ENCODE measurements around the gene POU5F1.

Gene POU5F1

DNA sequence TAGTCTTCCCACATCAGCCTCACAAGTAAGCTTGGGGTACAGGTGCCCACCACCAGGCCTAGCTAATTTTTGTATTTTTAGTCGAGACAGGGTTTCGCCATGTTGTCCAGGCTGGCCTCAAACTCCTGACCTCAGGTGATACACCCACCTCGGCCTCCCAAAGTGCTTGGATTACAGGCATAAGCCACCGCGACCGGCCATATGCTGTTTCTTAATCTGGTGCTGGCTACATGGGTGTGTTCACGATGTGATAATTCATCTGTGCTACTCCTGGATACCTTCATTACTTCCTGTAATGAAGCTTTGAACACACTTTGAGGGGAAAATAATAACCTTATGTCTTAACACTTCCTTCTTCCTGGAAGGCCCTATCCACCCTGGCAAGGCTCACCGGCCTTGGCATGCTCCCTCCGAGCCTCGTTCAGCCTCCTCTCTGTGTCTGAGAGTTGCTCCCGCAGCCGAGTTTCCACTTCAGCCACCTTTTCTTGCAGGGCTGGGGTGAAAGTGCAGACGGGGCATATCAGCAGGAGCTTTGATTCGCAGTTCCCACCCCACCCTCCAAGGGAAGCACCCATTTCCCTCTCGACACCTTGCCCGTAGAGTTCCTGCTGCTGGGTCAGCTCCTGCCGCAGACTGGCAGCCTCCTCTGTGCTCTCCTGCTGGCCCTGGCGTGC lies 26.0 kb downstream of the POU5F1 start:
- no peak overlapping the region for H3K27ac ChIP-seq (ENCODE audit: poor library complexity, severe bottlenecking)
- H3K27me3 ChIP-seq (ENCODE audit: insufficient read depth, poor library complexity, severe bottlenecking): no peaks in the 10 kb centered on the region
- ATAC-seq (ENCODE audit: low read depth) (no peak), DNase-seq (ENCODE audit: low spot score) (no peak)
- H3K9me3 ChIP-seq (ENCODE audit: severe bottlenecking): no peaks in the 10 kb centered on the region
- H3K4me1 ChIP-seq (ENCODE audit: insufficient read depth, poor library complexity, severe bottlenecking): no peaks in the 10 kb centered on the region
- TF ChIP-seq, protein P1, sequence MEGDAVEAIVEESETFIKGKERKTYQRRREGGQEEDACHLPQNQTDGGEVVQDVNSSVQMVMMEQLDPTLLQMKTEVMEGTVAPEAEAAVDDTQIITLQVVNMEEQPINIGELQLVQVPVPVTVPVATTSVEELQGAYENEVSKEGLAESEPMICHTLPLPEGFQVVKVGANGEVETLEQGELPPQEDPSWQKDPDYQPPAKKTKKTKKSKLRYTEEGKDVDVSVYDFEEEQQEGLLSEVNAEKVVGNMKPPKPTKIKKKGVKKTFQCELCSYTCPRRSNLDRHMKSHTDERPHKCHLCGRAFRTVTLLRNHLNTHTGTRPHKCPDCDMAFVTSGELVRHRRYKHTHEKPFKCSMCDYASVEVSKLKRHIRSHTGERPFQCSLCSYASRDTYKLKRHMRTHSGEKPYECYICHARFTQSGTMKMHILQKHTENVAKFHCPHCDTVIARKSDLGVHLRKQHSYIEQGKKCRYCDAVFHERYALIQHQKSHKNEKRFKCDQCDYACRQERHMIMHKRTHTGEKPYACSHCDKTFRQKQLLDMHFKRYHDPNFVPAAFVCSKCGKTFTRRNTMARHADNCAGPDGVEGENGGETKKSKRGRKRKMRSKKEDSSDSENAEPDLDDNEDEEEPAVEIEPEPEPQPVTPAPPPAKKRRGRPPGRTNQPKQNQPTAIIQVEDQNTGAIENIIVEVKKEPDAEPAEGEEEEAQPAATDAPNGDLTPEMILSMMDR (IDR thresholded peaks at IDR 0.05; ENCODE audit: poor library complexity, severe bottlenecking): no peak
- no peak overlapping the region for H3K4me3 ChIP-seq (ENCODE audit: severe bottlenecking)
- H3K36me3 ChIP-seq (ENCODE audit: low read depth): peaks cover 22% of the 10 kb centered on the region

DNA sequence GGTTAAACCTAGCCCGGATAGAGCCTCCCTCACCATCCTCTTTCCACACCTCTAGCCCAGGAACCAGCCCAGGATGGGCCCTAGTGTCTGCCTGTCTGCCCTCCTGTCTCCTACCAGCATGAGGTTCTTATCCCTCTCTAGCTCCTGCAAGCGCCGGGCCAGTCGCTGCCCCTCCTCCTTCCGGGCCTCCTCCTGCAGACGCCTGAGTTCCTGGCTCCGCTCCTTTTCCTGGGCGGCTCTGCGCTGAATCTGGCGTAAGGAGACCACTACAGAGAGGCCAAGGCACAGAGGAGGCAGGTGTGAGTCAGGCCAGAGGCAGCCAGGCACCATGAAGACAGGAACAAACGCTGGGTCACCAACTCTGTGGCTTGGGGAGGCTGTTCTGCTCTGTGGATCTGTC lies 27.3 kb downstream of the POU5F1 start:
- no peaks in the 10 kb centered on the region for H3K27me3 ChIP-seq (ENCODE audit: insufficient read depth, poor library complexity, severe bottlenecking)
- H3K4me3 ChIP-seq (ENCODE audit: severe bottlenecking): no peak overlapping the region
- H3K27ac ChIP-seq (ENCODE audit: poor library complexity, severe bottlenecking): peak overlapping the region; percentile 2
- ATAC-seq (ENCODE audit: low read depth) (peak; percentile 76), DNase-seq (ENCODE audit: low spot score) (no peak)
- H3K4me1 ChIP-seq (ENCODE audit: insufficient read depth, poor library complexity, severe bottlenecking): no peaks in the 10 kb centered on the region
- no peaks in the 10 kb centered on the region for H3K9me3 ChIP-seq (ENCODE audit: severe bottlenecking)
- peaks cover 21% of the 10 kb centered on the region for H3K36me3 ChIP-seq (ENCODE audit: low read depth)
- TF ChIP-seq, protein P1 (IDR thresholded peaks at IDR 0.05; ENCODE audit: poor library complexity, severe bottlenecking): no peak

GRCh38 chr6:31142361-31142761 lies 28.1 kb downstream of the POU5F1 start:
- H3K4me3 ChIP-seq (ENCODE audit: severe bottlenecking): no peak overlapping the region
- H3K27me3 ChIP-seq (ENCODE audit: insufficient read depth, poor library complexity, severe bottlenecking): no peaks in the 10 kb centered on the region
- no peaks in the 10 kb centered on the region for H3K9me3 ChIP-seq (ENCODE audit: severe bottlenecking)
- TF ChIP-seq, protein P1 (IDR thresholded peaks at IDR 0.05; ENCODE audit: poor library complexity, severe bottlenecking): no peak
- H3K36me3 ChIP-seq (ENCODE audit: low read depth): peaks cover 21% of the 10 kb centered on the region
- DNase-seq (ENCODE audit: low spot score) (no peak), ATAC-seq (ENCODE audit: low read depth) (no peak)
- no peaks in the 10 kb centered on the region for H3K4me1 ChIP-seq (ENCODE audit: insufficient read depth, poor library complexity, severe bottlenecking)
- H3K27ac ChIP-seq (ENCODE audit: poor library complexity, severe bottlenecking): no peak overlapping the region

- H3K4me3 ChIP-seq (ENCODE audit: severe bottlenecking): no peak overlapping the region
- TF ChIP-seq, protein P1 (IDR thresholded peaks at IDR 0.05; ENCODE audit: poor library complexity, severe bottlenecking): no peak
- no peak overlapping the region for H3K27ac ChIP-seq (ENCODE audit: poor library complexity, severe bottlenecking)
- no peaks in the 10 kb centered on the region for H3K4me1 ChIP-seq (ENCODE audit: insufficient read depth, poor library complexity, severe bottlenecking)
- ATAC-seq (ENCODE audit: low read depth) (no peak), DNase-seq (ENCODE audit: low spot score) (no peak)
- H3K36me3 ChIP-seq (ENCODE audit: low read depth): peaks cover 15% of the 10 kb centered on the region
- H3K9me3 ChIP-seq (ENCODE audit: severe bottlenecking): no peaks in the 10 kb centered on the region
- H3K27me3 ChIP-seq (ENCODE audit: insufficient read depth, poor library complexity, severe bottlenecking): no peaks in the 10 kb centered on the region
Measured at GRCh38 chr6:31140643-31141042, 29.8 kb downstream of the POU5F1 start.

- Histone ChIP-seq H3K9me3 (ENCODE audit: severe bottlenecking) (no peaks in the 10 kb centered on the region), H3K27me3 (ENCODE audit: insufficient read depth, poor library complexity, severe bottlenecking) (no peaks in the 10 kb centered on the region), H3K4me3 (ENCODE audit: severe bottlenecking) (no peak overlapping the region), H3K27ac (ENCODE audit: poor library complexity, severe bottlenecking) (no peak overlapping the region), H3K4me1 (ENCODE audit: insufficient read depth, poor library complexity, severe bottlenecking) (no peaks in the 10 kb centered on the region), H3K36me3 (ENCODE audit: low read depth) (peaks cover 14% of the 10 kb centered on the region)
- TF ChIP-seq, protein P1 (IDR thresholded peaks at IDR 0.05; ENCODE audit: poor library complexity, severe bottlenecking): no peak
- no peak for DNase-seq (ENCODE audit: low spot score)
- ATAC-seq (ENCODE audit: low read depth): no peak
Measured at GRCh38 chr6:31139599-31139998, 30.9 kb downstream of the POU5F1 start.

Measured in RWPE2 (cell line).